Mucosa of descending colon (tissue), 3 donors: ENCODE results near the gene NFKBIE. TPM values are rescaled to one million over a fixed set of nuclear protein-coding genes. Genes with fewer than 3 reads are reported as not detected.
A peak's percentile ranks its signal among the peaks of the same experiment; 100 is the strongest.

Source experiments
- ATAC-seq: fragments of 200-7000 bp; cut with Tn5 transposase; one replicate; pipeline ENCODE4 v1.9.1; 2020; ENCODE audit warnings: mild to moderate bottlenecking, moderate library complexity
- DNase-seq, 3 donors: peaks; one replicate each; pipeline ENCODE4 v3.0.0-alpha.2; 2020
- H3K36me3 ChIP-seq: fragments of 200-600 bp; one replicate; pipeline ENCODE4 v1.8.0; 2021; ENCODE audit warnings: low read depth, mild to moderate bottlenecking
- H3K4me1 ChIP-seq: fragments of 200-600 bp; one replicate; pipeline ENCODE4 v1.8.0; 2021; ENCODE audit warnings: low read depth, mild to moderate bottlenecking
- H3K4me3 ChIP-seq: fragments of 200-600 bp; one replicate; pipeline ENCODE4 v1.8.0; 2021; ENCODE audit warnings: mild to moderate bottlenecking
- H3K9me3 ChIP-seq: fragments of 200-600 bp; one replicate; pipeline ENCODE4 v1.8.0; 2021; ENCODE audit warnings: mild to moderate bottlenecking
- CTCF ChIP-seq: fragments of 200-600 bp; IDR thresholded peaks from one replicate; pipeline ENCODE4 v1.8.0; 2022; ENCODE audit warnings: antibody characterized with exemption, mild to moderate bottlenecking
- intact Hi-C, 2 donors: fragments of 100-400 bp; cut with DNase I in 1 of 2; cut with micrococcal nuclease in 1 of 2; formaldehyde crosslinking; loops; one replicate each; pipeline versions ENCODE4 v1.11.0 to v1.11.1; 2022; cut with DNase I, micrococcal nuclease
- total RNA-seq, 3 donors: library from RNA; stranded (reverse); fragmentation: NEBNext Ultra II Directional in 2 of 3; extraction: Animal tissue kit (Norgen Biotek cat#: 25700) in 2 of 3; gene quantifications; one replicate each; pipeline versions ENCODE4 v1.2.1 to v1.2.4, GENCODE V29; 2021 to 2023
- donor health status: DM: no; HTN: no; CAD: no; lungs with moderate emphysema.
- donor health status: DM: no; HTN: no; CAD: no.
- donor health status: DM: no; HTN: yes; CAD: no.

Gene NFKBIE
- total RNA-seq, 3 donors from 2014 or later, result 8.7 to 13.4 (median 10.8) TPM

- no peaks in the 10 kb centered on the region for H3K9me3 ChIP-seq
- no peaks in the 10 kb centered on the region for H3K36me3 ChIP-seq
- DNase-seq, result no peak
- no peak within 1 kb of the TSS for H3K4me3 ChIP-seq
- no peak for TF ChIP-seq CTCF
- H3K4me1 ChIP-seq, result no peaks in the 10 kb centered on the region
- intact Hi-C loops, result loop anchor here (5.0 kb wide), 1 partner anchor 67 kb away; no protein-coding TSS in a partner anchor
- no peak for ATAC-seq
These were observed 4.7 kb upstream of the NFKBIE start, which contains the start of gene TMEM151B for GRCh38 chr6:44269921-44270525. Gene TMEM151B (plus strand): TSS chr6:44270450. CDS start chr6:44270743, 293 bp downstream.

GRCh38 chr6:44269178-44269920 lies 4.0 kb upstream of the NFKBIE start:
- ATAC-seq (no peak), DNase-seq (no peak)
- peaks cover 2% of the 10 kb centered on the region for H3K4me1 ChIP-seq
- intact Hi-C loops, result loop anchor here (5.0 kb wide), 1 partner anchor 68 kb away; no protein-coding TSS in a partner anchor
- no peak overlapping the region for H3K4me3 ChIP-seq
- TF ChIP-seq CTCF, result no peak
- H3K9me3 ChIP-seq, result no peaks in the 10 kb centered on the region
- no peaks in the 10 kb centered on the region for H3K36me3 ChIP-seq

GRCh38 chr6:44268095-44268628 lies 2.8 kb upstream of the NFKBIE start:
- intact Hi-C loops, result loop anchor here (5.0 kb wide), 1 partner anchor 69 kb away; no protein-coding TSS in a partner anchor
- Histone ChIP-seq H3K4me3 (no peak overlapping the region), H3K4me1 (peaks cover 13% of the 10 kb centered on the region), H3K36me3 (no peaks in the 10 kb centered on the region), H3K9me3 (no peaks in the 10 kb centered on the region)
- DNase-seq (peak in 1 of 3 donors; percentile 83), ATAC-seq (peak; percentile 44)
- peak; percentile 85 for TF ChIP-seq CTCF

GRCh38 chr6:44267252-44267651 lies 1.9 kb upstream of the NFKBIE start:
- Histone ChIP-seq H3K9me3 (no peaks in the 10 kb centered on the region), H3K4me1 (peaks cover 17% of the 10 kb centered on the region), H3K4me3 (no peak overlapping the region), H3K36me3 (no peaks in the 10 kb centered on the region)
- TF ChIP-seq CTCF, result no peak
- no peak for DNase-seq
- no peak for ATAC-seq
- intact Hi-C loops, result loop anchor here (5.0 kb wide), 1 partner anchor 70 kb away; no protein-coding TSS in a partner anchor

- ATAC-seq (no peak), DNase-seq (no peak)
- Histone ChIP-seq H3K4me3 (no peak overlapping the region), H3K4me1 (peaks cover 17% of the 10 kb centered on the region), H3K9me3 (no peaks in the 10 kb centered on the region), H3K36me3 (no peaks in the 10 kb centered on the region)
- intact Hi-C loops, result loop anchor here (5.0 kb wide), 1 partner anchor 71 kb away; no protein-coding TSS in a partner anchor
- TF ChIP-seq CTCF, result no peak
These were observed 996 bp upstream of the NFKBIE start for GRCh38 chr6:44266347-44266746.
